HG03354 (cell line): Measurements from ENCODE around the gene NECAP2.

Experiments used
- ATAC-seq: cut with Tn5 transposase; IDR thresholded peaks from one replicate; pipeline ENCODE4 v1.9.1; 2021; ENCODE audit warnings: mild to moderate bottlenecking; ENCODE audit not compliant: unreplicated experiment, poor library complexity, severe bottlenecking

Gene NECAP2

GRCh38 chr1:16440470-16441281, at the start of gene NECAP2:
TSS of gene NECAP2 (plus strand) at chr1:16440724. CDS start at chr1:16440762, 38 bp downstream.
- ATAC-seq: peak; percentile 89

- no peak for ATAC-seq
Observed at GRCh38 chr1:16391411-16391810, 49.1 kb upstream of the NECAP2 start.

GRCh38 chr1:16392740-16393569, 47.6 kb upstream of the NECAP2 start:
- ATAC-seq: no peak

- ATAC-seq: no peak
Observed at GRCh38 chr1:16393570-16394521, 46.7 kb upstream of the NECAP2 start.

- no peak for ATAC-seq
Observed at GRCh38 chr1:16394977-16395376, 45.5 kb upstream of the NECAP2 start.

- no peak for ATAC-seq
Observed at GRCh38 chr1:16396591-16396990, 43.9 kb upstream of the NECAP2 start.

- no peak for ATAC-seq
Observed at GRCh38 chr1:16397120-16397519, 43.4 kb upstream of the NECAP2 start.

- ATAC-seq: no peak
Observed at GRCh38 chr1:16398371-16398953, 42.1 kb upstream of the NECAP2 start.

- ATAC-seq: no peak
Observed at GRCh38 chr1:16402742-16403141, 37.8 kb upstream of the NECAP2 start.

- ATAC-seq: no peak
Observed at GRCh38 chr1:16405441-16405840, 35.1 kb upstream of the NECAP2 start.

GRCh38 chr1:16406868-16407267, 33.7 kb upstream of the NECAP2 start:
- ATAC-seq: no peak

GRCh38 chr1:16409536-16410152, 30.9 kb upstream of the NECAP2 start:
- no peak for ATAC-seq

GRCh38 chr1:16410803-16411202, 29.7 kb upstream of the NECAP2 start:
- ATAC-seq: no peak

- no peak for ATAC-seq
Observed at GRCh38 chr1:16413191-16413590, 27.3 kb upstream of the NECAP2 start.

- no peak for ATAC-seq
Observed at GRCh38 chr1:16418823-16419425, 21.6 kb upstream of the NECAP2 start.

- peak; percentile 92 for ATAC-seq
Observed at GRCh38 chr1:16420424-16421118, 20.0 kb upstream of the NECAP2 start.

GRCh38 chr1:16421201-16421600, 19.3 kb upstream of the NECAP2 start:
- ATAC-seq: no peak

- ATAC-seq: no peak
Observed at GRCh38 chr1:16422041-16422440, 18.5 kb upstream of the NECAP2 start.
